ENCODE data around the gene PUSL1.

Gene PUSL1

GRCh38 chr1:1325288-1326074 lies 17.1 kb downstream of the PUSL1 start:
- no peaks in the 10 kb centered on the region for H3K27me3 ChIP-seq (ENCODE audit: control insufficient read depth, insufficient read depth, low read length)
- H3K9me3 ChIP-seq (ENCODE audit: control insufficient read depth, low read length) = no peaks in the 10 kb centered on the region
- peak overlapping the region; percentile 91 for H3K27ac ChIP-seq
- H2AFZ ChIP-seq = no peak overlapping the region
- H3K4me1 ChIP-seq = peaks cover 5% of the 10 kb centered on the region
- peak overlapping the region; percentile 72 for H3K4me2 ChIP-seq (ENCODE audit: low read length)
- H3K79me2 ChIP-seq = peaks cover 22% of the 10 kb centered on the region
- TF ChIP-seq, protein P1, sequence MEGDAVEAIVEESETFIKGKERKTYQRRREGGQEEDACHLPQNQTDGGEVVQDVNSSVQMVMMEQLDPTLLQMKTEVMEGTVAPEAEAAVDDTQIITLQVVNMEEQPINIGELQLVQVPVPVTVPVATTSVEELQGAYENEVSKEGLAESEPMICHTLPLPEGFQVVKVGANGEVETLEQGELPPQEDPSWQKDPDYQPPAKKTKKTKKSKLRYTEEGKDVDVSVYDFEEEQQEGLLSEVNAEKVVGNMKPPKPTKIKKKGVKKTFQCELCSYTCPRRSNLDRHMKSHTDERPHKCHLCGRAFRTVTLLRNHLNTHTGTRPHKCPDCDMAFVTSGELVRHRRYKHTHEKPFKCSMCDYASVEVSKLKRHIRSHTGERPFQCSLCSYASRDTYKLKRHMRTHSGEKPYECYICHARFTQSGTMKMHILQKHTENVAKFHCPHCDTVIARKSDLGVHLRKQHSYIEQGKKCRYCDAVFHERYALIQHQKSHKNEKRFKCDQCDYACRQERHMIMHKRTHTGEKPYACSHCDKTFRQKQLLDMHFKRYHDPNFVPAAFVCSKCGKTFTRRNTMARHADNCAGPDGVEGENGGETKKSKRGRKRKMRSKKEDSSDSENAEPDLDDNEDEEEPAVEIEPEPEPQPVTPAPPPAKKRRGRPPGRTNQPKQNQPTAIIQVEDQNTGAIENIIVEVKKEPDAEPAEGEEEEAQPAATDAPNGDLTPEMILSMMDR (IDR thresholded peaks at IDR 0.05) = no peak
- H3K4me3 ChIP-seq (ENCODE audit: low read depth, low read length) = peak overlapping the region; percentile 97
- H3K36me3 ChIP-seq (ENCODE audit: control insufficient read depth, insufficient read depth, low read length) = no peaks in the 10 kb centered on the region
- peak overlapping the region; percentile 92 for H3K9ac ChIP-seq

DNA sequence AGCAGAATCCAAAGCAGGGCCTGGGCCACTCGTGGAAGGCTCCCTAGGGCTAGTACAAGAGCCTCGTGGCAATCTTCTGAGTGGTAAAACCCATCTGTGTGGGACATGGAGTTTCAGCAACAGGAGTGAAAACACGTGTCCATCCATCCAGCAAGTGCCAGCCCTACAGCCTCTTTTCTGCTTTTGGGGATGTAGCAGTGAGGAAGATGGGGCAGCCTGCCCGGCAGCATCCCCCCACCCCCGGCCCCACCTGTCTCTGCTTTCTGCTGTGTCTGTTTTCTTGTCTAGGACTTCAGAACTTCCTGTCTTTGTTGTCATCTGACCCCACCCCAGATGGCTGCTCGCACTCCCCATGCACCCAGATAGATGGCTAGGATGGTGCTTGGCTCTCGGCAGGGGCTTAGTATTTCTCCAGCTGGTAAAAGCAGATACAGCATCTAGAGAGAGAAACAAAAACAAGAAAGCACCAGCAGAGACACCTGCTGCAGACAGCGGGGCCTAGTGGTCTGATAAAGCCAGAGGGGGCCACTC lies 17.7 kb downstream of the PUSL1 start:
- peaks cover 5% of the 10 kb centered on the region for H3K4me1 ChIP-seq
- H3K4me3 ChIP-seq (ENCODE audit: low read depth, low read length) = peak overlapping the region; percentile 97
- H3K27me3 ChIP-seq (ENCODE audit: control insufficient read depth, insufficient read depth, low read length) = no peaks in the 10 kb centered on the region
- TF ChIP-seq, protein P1 (IDR thresholded peaks at IDR 0.05) = no peak
- no peaks in the 10 kb centered on the region for H3K9me3 ChIP-seq (ENCODE audit: control insufficient read depth, low read length)
- H2AFZ ChIP-seq = no peak overlapping the region
- H3K27ac ChIP-seq = peak overlapping the region; percentile 91
- H3K36me3 ChIP-seq (ENCODE audit: control insufficient read depth, insufficient read depth, low read length) = no peaks in the 10 kb centered on the region
- H3K4me2 ChIP-seq (ENCODE audit: low read length) = peak overlapping the region; percentile 72
- no peak overlapping the region for H3K9ac ChIP-seq
- H3K79me2 ChIP-seq = peaks cover 21% of the 10 kb centered on the region

GRCh38 chr1:1327291-1327690 lies 18.9 kb downstream of the PUSL1 start:
- TF ChIP-seq, protein P1 (IDR thresholded peaks at IDR 0.05) = no peak
- Histone ChIP-seq H3K4me2 (ENCODE audit: low read length) (no peak overlapping the region), H3K27ac (no peak overlapping the region), H3K27me3 (ENCODE audit: control insufficient read depth, insufficient read depth, low read length) (no peaks in the 10 kb centered on the region), H3K4me3 (ENCODE audit: low read depth, low read length) (no peak overlapping the region), H3K9ac (no peak overlapping the region), H3K9me3 (ENCODE audit: control insufficient read depth, low read length) (no peaks in the 10 kb centered on the region), H3K4me1 (peaks cover 5% of the 10 kb centered on the region), H3K36me3 (ENCODE audit: control insufficient read depth, insufficient read depth, low read length) (no peaks in the 10 kb centered on the region), H2AFZ (no peak overlapping the region), H3K79me2 (peaks cover 15% of the 10 kb centered on the region)

DNA sequence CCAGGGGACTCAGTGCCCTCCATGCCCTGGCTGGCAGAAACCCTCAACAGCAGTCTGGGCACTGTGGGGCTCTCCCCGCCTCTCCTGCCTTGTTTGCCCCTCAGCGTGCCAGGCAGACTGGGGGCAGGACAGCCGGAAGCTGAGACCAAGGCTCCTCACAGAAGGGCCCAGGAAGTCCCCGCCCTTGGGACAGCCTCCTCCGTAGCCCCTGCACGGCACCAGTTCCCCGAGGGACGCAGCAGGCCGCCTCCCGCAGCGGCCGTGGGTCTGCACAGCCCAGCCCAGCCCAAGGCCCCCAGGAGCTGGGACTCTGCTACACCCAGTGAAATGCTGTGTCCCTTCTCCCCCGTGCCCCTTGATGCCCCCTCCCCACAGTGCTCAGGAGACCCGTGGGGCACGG lies 19.9 kb downstream of the PUSL1 start:
- no peaks in the 10 kb centered on the region for H3K9me3 ChIP-seq (ENCODE audit: control insufficient read depth, low read length)
- no peaks in the 10 kb centered on the region for H3K36me3 ChIP-seq (ENCODE audit: control insufficient read depth, insufficient read depth, low read length)
- no peaks in the 10 kb centered on the region for H3K27me3 ChIP-seq (ENCODE audit: control insufficient read depth, insufficient read depth, low read length)
- no peak overlapping the region for H3K4me3 ChIP-seq (ENCODE audit: low read depth, low read length)
- H3K79me2 ChIP-seq = peaks cover 9% of the 10 kb centered on the region
- H3K4me2 ChIP-seq (ENCODE audit: low read length) = no peak overlapping the region
- TF ChIP-seq, protein P1 (IDR thresholded peaks at IDR 0.05) = no peak
- H3K27ac ChIP-seq = no peak overlapping the region
- peaks cover 5% of the 10 kb centered on the region for H3K4me1 ChIP-seq
- no peak overlapping the region for H3K9ac ChIP-seq
- no peak overlapping the region for H2AFZ ChIP-seq

All from parathyroid adenoma (tissue), 2 donors.